ENCODE measurements around the gene TSPAN5.

Gene TSPAN5

DNA sequence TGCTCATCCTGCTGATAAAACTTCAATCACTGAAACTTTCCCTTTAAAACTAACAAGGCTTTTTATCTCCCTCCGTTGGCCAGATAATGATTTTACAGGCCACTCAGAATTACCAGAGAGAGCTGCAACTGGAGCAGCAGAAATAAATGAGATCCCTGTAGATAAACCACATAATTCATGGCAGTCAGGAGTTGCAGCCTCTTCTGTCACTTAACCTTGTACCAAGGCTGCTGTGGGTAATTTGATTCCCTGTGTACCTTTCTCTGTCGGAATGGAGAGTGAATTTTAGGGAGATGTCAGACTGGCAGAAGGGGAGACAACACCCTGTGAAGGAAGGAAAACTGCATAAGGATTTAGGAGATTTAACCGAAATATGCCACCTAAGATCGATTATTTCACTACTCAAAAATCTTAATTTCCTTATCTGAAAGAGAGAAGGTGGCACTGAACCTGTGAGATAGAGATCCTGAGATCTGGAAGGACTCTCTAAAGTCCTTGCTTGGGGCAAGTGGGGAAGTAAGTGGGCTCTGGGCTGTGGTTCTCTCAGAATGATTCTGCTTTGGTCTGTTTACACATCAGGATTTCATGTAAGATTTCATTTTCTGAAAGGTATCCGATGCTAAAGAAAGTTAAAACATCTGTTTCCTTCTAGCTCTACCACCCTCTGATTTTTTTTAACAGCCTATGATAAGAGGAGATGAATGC lies 14.3 kb upstream of the TSPAN5 start:
- no peak for DNase-seq

DNA sequence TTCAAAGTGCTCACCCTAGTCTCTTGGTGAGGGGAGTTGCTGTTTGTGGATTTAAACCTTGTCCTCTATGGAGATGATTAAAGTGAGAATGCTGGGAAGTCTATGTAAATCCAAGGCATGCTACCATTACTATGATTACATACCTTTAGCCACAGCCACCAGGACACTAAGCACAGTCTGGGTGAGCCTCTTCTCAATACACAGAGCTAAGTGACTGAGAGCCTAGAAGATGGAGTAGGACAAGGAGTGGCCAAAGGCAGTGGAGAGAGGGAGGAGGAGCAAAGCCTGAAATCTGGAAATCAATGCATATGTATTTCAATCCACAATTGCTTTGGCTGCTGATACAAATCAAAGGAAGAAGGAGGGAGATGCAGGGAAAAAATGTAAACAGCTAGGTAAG lies 12.7 kb upstream of the TSPAN5 start:
- no peak for DNase-seq

DNA sequence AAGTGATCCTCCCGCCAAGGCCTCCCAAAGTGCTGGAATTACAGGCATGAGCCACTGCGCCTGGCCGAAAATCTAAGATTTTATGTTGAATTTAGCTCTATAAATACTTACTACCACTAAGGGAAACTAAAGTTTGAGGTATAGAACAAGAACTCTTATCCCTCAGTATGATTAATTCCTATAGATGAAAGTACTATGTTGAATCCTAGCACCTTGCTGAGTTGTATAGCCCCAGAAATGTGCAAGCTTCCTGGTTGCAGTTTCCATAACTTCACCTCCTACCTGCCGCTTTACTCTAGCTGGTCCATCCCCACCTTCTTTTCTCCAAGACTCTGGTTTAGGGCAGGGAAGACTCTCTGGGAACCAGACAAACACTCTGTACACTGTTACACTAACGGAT lies 11.8 kb upstream of the TSPAN5 start:
- no peak for DNase-seq

DNA sequence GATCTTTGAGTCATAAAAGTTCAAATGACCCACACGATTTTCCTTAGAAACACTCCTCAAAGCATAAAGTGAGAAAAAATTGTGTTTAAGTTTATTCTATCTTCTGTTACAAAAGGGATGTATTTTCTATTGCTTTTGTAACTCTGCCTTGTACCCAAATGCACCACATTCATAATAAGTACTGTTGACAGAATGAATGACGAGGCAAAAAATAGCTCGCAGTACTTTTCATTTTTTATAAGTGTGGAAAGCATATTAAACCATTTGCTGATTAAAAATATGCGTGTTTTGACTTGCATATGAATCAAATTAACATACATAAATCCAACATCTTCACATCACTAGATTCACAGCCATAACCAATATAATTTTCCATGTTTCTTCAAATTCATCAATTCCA lies 11.2 kb upstream of the TSPAN5 start:
- DNase-seq = no peak

DNA sequence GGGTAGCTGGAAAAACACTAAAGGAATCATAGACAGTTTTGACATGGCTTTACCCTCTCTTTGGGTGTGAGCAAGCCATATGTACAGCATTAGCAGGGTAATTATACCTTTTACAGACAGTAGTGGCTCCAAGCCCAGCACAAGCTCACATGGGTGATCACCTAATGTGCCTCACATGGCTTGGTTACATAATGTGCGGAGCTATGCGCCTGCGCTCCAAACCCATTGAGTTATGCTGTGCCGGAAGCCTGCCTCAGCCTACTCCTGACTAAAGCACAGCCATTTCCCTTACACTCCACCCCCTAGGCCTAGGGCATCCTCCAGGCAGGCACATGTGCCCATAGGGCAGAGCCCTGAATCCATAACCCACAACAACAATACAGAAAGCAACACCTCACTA lies 6.5 kb upstream of the TSPAN5 start:
- peak; percentile 19 for DNase-seq

DNA sequence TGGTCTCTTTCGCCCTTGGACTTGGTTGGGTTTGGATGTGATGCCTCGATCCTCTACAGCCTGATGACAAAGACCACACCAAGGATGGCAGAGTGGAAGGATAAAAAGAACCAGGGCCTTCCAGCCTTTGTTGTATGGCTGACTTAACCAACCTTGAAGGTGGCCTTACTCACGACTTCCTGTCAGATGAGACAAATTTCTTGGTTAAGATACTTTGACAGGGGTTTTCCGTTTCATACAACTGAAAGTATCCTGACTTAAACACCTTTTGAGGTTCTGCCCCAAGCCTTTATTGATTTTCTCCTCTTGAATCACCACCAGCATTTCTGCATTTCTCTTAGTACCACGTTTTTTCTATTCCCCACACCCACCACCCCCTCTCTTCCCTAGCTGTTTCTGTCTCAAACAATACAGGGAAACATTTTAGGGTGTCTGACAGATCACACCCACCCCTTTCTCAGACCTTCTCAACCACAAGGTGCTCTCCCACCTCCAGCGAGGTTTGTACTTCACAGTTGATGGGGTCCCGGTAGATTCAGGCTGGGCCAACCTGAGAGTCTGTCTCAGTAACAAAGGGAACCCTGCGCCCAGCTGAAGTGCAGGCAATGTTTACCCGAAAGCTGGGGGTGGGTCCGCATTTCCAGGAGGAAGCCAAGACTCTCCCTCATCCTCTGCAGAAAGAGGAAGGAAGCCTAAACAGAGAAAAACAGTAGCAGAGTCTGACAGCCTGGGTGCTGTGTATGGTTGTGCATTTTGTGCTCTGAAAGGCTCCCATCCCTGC lies 5.0 kb upstream of the TSPAN5 start:
- DNase-seq = no peak

DNA sequence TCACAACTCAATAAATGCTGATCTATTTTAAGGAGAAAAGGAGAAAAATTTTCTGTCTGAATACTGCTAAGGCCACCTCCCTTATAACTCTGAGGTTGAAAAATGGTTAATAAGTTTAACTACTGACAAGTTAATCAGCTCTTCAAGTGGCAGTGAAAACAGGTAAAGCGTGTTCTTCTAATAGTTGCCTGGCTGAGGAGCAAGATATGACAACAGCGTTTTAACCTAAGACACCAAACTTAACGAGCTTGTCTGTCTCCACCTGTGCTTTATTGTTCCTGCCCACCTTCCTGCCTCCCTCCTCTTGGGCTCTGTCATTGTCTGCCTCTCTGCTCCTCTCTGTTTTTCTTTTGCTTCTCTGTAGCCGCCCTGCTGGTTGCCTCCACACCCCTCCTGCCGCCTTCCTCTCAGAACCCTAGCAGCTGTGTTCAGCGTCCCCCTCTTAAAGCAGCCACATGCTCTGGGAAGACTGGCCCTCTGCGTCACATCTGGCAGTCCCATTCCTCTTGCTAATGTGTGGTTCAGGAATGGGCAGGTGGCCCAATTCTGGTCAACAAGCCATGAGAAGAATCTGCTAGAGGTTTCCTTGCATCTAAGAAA lies 4.3 kb upstream of the TSPAN5 start:
- DNase-seq = peak; percentile 22

DNA sequence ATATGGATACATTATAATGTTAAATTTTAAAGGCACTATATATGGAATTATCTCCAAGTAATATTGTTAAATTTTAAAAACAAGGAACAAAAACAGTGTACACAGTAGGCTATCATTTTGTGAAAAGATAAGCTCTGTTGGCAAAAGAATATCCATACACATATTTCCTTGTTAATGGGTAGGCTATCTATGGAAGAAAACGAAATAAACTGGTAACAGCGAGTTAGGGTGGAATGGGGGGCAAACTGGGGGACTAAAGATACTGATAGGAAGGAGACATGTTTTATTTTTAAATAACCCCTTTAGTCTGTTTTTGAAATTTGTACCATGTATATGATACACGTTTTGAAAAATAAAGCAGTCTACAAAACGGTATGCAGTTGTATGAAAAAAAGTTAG lies 3.6 kb upstream of the TSPAN5 start:
- no peak for DNase-seq

DNA sequence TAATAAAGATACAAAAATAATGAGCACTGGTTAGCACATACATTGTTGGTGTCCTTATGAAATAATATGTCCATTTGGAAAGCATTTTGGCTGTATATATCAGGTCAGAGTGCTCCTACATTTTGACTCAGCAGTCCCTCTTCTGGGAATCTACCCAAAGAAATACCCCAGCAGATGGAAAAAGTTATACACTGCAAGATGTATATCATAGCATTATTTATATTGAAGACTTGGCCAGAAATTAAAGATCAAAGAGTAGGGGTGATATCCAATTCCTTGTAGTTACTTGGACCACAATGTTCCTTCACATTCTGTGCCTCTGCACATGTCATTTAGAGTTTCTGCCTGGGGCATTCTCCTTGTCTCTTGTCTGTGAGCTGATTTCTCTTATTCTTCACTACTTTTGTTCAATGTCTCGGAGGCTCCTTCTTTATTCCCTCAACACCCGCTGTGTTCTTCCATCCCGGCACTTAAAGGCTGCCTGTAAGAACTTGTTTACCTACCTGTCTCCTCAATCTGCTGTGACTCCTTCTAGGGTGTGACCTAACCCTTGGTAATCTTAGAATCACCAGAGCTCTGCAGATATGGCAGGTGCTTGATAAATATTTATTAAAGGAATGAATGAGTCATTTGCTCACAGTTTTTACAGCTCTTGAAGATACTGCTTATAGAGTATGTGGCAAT lies 3.1 kb upstream of the TSPAN5 start:
- no peak for DNase-seq

DNA sequence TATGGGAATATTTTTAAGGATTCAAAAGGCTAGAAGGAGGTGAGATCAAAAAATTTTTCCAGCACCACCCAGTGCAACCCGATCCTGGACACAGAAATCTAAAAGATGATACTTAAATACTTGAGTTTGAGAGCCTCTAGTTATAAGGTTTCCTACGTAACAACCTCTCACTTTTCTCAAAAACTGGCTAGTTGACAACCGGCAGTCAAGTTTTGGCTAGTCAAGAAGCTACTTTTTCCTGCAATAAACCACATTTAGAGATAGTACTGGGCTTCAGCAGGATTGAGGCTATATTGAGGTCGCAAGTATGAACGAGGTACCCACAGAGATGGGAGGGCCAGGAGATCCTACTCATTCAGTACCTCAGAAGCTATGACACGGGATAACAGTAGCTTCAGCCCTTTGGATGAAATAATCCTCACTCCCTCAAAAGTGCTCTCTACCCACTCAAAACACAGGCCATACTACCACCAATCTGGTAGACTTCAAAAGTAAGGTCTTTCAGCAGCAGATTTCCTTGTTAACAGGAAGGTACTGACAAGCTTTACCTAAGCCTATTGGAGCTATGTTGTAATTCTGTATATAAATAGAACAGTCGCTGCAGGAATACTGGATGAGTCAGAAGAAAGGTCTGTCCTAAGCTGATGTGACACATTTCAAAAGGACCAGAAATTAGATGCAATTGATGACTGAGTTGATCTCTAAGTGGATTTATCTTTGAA lies 1.5 kb upstream of the TSPAN5 start:
- no peak for DNase-seq

DNA sequence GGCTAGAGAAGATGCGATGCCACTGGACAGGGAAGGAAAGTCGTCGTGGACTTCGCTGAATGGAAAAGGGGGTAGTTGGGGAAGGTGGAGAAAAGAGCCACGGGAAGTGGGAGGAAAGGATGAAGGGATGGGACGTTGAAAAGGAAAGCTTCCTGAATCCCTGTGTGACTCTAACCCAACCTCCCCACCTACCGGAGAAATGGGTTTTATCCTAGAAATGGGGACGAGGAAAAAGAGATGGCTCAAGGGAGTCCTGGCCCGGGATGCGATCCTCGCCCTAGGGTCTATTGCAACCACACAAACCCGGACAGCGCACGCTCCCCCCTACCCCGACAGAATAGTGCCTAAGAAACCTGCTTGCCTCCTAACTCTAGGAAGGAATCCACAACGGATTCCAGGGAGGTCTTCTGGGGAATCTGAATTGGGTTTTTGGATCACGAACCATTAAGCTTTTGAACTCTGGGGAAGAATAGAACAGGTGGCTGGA lies 738 bp upstream of the TSPAN5 start:
- no peak for DNase-seq

DNA sequence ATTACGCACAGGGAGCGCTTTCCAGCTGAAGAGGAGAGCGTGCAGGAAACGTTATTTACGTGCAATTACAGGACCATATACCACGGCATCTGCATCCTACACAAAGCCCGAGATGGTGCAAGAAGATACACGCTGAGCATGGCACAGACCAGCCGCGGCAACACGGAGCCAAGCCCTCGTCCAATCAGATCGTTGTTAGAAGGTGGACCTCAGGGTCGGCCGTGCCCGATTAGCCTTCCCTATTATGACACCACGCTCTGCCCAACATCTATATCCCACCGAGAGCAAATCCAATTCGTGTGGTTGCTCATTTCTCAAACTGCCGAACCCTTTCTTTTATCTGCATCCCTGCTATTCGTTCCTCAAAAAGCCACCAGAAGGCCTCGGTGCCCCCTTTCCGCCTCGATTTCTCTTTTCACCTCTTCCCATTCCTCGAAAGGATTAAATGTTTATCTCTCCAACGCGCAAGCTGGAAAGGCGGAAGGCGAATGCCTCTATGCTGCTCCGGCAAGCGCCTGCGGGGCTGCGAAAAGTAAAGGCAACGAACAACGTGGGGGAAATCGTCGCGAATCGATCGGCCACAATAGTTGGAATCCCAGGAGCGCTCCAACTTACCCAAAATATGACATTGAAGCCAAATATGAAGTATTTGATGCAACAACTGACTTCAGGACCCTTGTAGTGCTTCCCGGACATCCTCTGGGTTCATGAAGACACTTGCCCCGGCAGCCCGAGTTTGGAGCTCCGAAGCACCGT lies 702 bp downstream of the TSPAN5 start:
- DNase-seq = peak; percentile 57

DNA sequence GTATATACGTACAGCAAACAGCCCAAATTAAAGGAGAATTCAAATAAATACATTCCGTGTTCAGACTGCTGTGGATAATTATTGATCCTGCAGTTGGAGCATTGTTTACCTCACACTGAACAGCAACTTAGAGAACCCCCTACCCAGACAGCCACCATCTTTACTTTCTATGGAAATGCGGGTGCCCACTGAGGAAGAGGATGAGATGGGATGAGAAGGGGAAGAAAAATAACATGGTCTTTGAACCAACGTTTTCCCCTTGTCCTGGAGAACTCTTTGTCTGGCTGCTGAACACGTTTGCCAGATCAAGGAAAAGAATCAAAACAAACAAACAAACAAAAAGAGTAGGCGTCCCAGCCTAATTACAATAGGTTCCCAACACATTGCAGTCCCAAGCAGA lies 1.5 kb downstream of the TSPAN5 start:
- no peak for DNase-seq

DNA sequence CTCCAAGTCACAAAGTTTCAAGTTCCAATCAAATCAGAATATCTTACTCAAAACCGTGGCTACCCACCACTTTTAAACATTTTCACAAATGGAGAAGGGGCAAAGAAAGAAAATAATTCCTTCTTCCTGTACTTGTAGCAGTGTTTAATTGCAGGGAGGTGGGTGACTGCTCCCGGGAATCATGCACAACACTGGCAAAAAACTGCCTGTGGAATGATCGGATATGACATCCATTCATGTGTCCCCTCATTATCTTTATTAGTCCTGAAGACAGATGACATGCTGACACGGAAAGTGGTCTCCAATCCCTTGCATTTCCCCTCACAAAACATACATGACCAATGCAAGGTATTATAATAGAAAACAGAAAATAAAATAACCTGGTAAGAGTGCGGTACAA lies 2.0 kb downstream of the TSPAN5 start:
- no peak for DNase-seq

DNA sequence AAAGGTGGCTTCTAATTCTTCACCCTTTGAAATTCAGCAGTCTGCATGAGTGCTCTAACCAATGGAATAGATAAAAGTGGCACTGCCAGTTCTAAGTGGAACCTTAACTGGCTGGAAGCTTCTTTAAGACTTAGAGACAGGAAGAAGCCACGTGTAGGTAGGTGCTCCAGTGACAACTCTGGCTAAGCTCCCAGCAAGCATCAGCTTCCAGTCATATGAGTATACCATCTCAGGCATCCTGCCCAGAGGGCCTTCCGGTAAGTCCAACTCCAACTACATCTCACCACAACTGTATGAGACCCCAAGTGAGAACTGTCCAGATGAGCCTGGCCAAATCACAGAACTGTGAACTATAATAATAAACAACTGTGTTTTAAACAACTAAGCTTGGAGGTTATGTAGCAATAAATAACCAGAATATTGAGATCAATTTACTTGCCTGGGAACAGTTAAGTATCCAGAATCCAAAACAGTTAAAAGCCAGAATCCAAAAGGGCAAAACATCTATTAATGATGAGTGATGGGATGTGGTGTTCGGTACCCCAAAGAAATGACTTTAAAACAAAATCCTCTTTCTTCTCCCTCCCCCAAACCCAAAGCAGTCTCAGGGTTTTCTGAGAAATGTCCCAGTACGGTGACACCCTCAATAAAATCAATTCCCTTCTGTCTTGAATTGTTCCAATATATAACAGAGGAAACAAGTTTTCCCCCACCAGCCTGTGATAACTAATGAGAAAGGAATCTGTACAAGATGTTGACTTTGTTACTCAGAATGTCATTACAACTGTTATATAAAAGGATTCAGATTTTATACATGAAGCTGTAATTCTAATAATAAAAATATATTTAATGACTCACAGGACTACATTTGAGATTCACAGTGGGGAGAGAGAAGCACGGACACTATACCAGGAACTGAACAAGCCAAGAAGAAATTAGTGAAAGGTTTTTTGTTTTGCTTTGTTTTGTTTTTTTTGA lies 4.2 kb downstream of the TSPAN5 start:
- no peak for DNase-seq

DNA sequence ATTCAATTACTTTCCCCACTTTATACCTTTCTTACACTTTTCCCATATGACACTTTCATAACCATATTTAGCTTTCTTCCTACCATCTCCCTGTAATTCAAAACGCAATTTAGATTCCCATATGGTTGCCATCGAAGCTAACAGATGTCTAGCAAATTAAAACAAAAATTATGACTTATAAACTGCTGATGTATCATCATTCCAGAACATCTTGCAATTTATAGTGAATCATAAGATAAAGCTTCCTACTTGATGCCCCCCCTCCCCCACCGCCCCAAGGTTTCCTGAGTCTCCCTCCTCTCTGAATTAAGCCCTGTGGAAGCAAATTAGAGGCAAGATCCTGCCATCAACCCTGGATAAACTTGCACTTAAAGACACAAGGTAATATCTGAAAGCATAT lies 5.4 kb downstream of the TSPAN5 start:
- no peak for DNase-seq

DNA sequence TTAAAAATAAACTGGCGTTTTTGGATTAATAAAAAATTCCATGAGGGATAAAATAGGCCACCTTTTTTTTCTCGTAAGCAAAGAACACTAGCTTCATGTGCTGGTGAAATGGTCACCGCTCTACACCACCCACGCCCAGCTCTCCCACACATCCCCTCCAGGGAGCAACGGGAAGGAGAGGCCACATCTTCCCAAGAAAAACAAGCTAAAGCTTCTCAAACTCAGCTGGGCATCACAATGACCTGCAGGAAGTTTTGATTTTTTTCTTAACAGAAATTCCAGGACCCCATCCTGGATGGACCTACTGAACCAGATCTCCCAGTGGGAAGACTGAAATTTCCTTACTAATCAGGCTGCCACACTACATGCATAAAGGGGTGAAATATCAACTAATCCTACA lies 9.8 kb downstream of the TSPAN5 start:
- no peak for DNase-seq

DNA sequence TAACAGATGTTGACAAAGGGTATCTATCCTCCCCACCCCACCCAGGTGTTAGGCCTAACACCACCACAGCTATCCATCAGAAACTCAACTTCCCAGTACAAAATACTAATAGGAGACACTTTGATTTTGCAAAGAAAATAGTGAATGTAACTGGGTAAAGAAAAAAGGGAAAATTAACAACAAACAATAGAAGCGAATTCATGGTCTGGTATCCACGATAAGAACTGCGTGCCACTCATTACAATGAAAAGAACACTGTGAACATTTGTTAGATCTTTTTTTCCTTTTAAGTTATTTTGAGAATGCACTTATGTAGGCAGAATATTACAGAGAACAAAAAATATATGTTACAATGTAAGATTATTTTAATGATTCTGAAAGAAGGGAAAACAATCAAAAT lies 12.0 kb downstream of the TSPAN5 start:
- DNase-seq = no peak

DNA sequence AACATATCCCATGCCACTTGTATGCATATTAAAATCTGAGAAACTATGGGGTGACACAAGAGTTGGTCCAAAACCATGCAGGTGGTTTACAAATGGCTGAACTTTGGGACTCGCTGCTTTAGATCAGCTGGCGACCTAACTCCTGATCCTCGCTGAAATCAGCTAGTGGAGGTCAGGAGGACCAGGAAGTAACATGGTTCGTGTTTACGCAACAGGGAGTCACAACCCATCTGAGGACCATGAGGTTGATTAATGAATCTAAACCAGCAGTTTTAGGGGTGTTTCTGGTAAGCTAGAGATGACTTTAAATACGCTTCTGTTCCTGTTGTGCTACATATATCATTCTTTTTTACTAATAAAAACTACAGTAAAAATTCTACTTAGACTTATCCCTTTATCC lies 12.9 kb downstream of the TSPAN5 start:
- no peak for DNase-seq

DNA sequence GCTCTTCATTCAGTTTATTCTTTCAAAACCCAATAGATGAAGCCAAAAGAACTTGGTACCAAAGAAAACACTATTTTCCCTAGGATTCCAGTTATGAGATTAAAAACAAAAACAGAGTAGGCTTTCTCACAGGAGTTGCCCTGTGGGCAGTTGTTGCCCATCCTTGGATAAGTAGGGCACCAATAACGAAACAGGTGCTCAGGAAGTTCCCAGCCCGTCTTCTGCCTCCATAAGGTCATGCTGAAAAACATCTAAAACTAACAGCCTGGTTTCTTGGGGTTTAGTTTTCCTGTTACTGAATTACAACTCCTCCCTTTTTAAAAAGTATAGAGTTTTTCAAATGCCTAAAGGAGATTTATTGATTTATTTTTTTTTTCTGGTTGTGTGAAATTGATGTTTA lies 14.7 kb downstream of the TSPAN5 start:
- no peak for DNase-seq

DNA sequence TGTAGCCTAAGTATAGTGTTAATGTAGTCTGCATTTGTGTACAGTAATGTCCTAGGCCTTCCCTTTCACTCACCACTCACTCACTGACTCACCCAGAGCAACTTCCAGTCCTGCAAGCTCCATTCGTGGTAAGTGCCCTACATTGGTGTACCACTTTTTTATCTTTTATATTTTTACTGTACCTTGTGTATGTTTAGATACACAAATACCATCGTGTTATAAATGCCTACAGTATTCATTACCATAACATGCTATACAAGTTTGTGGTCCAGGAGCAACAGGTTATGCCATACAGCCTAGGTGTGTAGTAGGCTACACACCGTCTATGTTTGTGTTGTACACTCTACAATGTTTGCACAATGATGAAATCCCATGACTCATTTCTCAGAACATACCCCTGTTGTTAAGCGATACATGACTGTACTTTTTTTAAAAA lies 15.4 kb downstream of the TSPAN5 start:
- no peak for DNase-seq

Measured in COR-L47 (cell line).